Endodermal cell (in vitro differentiated cells): ENCODE results near the gene VPS13D. TPM values are rescaled to one million over a fixed set of nuclear protein-coding genes. Genes with fewer than 3 reads are reported as not detected.

Source experiments
- DNase-seq: peaks from one replicate; pipeline ENCODE4 v3.0.0-alpha.2; 2017
- H3K27ac ChIP-seq: 2 replicates; pipeline ENCODE4 v1.5.1; 2013; ENCODE audit warnings: mild to moderate bottlenecking, low read depth, low read length, moderate library complexity
- H3K27me3 ChIP-seq: 2 replicates; pipeline ENCODE4 v1.6.1; 2013; ENCODE audit warnings: mild to moderate bottlenecking, low read length, moderate library complexity; ENCODE audit not compliant: insufficient read depth, control insufficient read depth, poor library complexity, severe bottlenecking
- H3K36me3 ChIP-seq: 2 replicates; pipeline ENCODE4 v1.7.0; 2013; ENCODE audit warnings: mild to moderate bottlenecking, low read length, moderate library complexity; ENCODE audit not compliant: control insufficient read depth, insufficient read depth
- H3K4me1 ChIP-seq: one replicate; pipeline ENCODE4 v1.7.0; 2013; ENCODE audit warnings: low read length; ENCODE audit not compliant: control insufficient read depth, insufficient read depth
- H3K4me3 ChIP-seq: 2 replicates; pipeline ENCODE4 v1.5.1; 2013; ENCODE audit warnings: mild to moderate bottlenecking, low read length, moderate library complexity
- H3K9ac ChIP-seq: 2 replicates; pipeline ENCODE4 v1.6.1; 2013; ENCODE audit warnings: mild to moderate bottlenecking, low read length, moderate library complexity; ENCODE audit not compliant: poor library complexity, severe bottlenecking; ENCODE audit errors: extremely low read depth
- H3K9me3 ChIP-seq: 2 replicates; pipeline ENCODE4 v1.6.1; 2013; ENCODE audit warnings: mild to moderate bottlenecking, low read length, moderate library complexity; ENCODE audit not compliant: control insufficient read depth
- H3K27ac Mint-ChIP-seq: 2 replicates; pipeline ENCODE4 v1.8.0; 2020; ENCODE audit warnings: mixed read lengths
- H3K27me3 Mint-ChIP-seq: 2 replicates; pipeline ENCODE4 v1.8.0; 2021; ENCODE audit warnings: mild to moderate bottlenecking, mixed read lengths; ENCODE audit not compliant: insufficient read depth
- H3K36me3 Mint-ChIP-seq: 2 replicates; pipeline ENCODE4 v1.8.0; 2020; ENCODE audit warnings: low read depth, mixed read lengths
- H3K4me1 Mint-ChIP-seq: 2 replicates; pipeline ENCODE4 v1.8.0; 2020; ENCODE audit warnings: mixed read lengths
- H3K4me3 Mint-ChIP-seq: 2 replicates; pipeline ENCODE4 v1.8.0; 2020; ENCODE audit warnings: mild to moderate bottlenecking, moderate library complexity, mixed read lengths
- H3K9me3 Mint-ChIP-seq: 2 replicates; pipeline ENCODE4 v1.8.0; 2020; ENCODE audit warnings: mild to moderate bottlenecking, mixed read lengths
- WGBS, 2 experiments: methylation state at CpG; one replicate each; pipeline versions ENCODE4 v1.1.5 to v1.1.7; 2013; ENCODE audit warnings: missing lambda C conversion rate in 2 of 2, mixed read lengths in 1 of 2; ENCODE audit not compliant: insufficient coverage in 1 of 2, insufficient read length in 1 of 2; 5-methylcytosine and 5-hydroxymethylcytosine counted together
- total RNA-seq, 2 donors: library from RNA; stranded (reverse); fragmentation: NEBNext Ultra II Directional in 1 of 2; extraction: Animal tissue kit (Norgen Biotek cat#: 25700) in 1 of 2; gene quantifications; 2 replicates in 1 of 2; 3 replicates in 1 of 2; pipeline ENCODE4 v1.2.1, GENCODE V29; 2021
- TF ChIP-seq, protein P1 (sequence below): fragments of 200-600 bp; sonication (generic); conservative IDR thresholded peaks from 2 replicates; pipeline ENCODE4 v1.5.0; 2021; ENCODE audit warnings: antibody characterized with exemption, mild to moderate bottlenecking

The VPS13D gene
- total RNA-seq, 2 donors from 2014 or later, result 32.5 to 36.7 TPM

DNA sequence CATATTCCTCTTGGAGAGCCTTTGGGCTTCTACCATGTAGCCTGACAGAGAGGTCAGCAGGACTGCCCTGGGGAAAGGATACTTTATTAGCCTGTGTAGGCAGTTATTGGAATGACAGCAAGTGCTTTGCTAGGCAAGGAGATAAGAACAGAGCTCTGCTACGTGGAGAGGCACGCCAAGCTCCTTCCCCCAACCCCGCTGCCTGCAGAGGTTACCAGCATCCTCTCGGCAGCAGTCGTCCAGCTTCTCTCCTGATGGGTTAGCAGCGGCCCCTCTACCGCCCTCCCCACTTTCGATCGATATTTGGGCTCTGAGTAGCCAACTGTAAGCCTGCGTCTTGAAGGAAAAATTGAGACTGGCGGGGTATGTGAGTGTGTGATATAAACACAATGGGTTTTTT lies 265.9 kb downstream of the VPS13D start:
- H3K4me1 ChIP-seq, result no peaks in the 10 kb centered on the region
- no peak overlapping the region for H3K27ac ChIP-seq
- no peak overlapping the region for H3K4me3 ChIP-seq
- no peaks in the 10 kb centered on the region for H3K27me3 Mint-ChIP-seq
- H3K4me1 Mint-ChIP-seq, result peaks cover 12% of the 10 kb centered on the region
- 90 to 93% methylated on average over 5 to 11 of the region's 11 CpGs for WGBS, 2 experiments
- H3K9me3 ChIP-seq, result peaks cover 10% of the 10 kb centered on the region
- peaks cover 9% of the 10 kb centered on the region for H3K9me3 Mint-ChIP-seq
- TF ChIP-seq, protein P1, sequence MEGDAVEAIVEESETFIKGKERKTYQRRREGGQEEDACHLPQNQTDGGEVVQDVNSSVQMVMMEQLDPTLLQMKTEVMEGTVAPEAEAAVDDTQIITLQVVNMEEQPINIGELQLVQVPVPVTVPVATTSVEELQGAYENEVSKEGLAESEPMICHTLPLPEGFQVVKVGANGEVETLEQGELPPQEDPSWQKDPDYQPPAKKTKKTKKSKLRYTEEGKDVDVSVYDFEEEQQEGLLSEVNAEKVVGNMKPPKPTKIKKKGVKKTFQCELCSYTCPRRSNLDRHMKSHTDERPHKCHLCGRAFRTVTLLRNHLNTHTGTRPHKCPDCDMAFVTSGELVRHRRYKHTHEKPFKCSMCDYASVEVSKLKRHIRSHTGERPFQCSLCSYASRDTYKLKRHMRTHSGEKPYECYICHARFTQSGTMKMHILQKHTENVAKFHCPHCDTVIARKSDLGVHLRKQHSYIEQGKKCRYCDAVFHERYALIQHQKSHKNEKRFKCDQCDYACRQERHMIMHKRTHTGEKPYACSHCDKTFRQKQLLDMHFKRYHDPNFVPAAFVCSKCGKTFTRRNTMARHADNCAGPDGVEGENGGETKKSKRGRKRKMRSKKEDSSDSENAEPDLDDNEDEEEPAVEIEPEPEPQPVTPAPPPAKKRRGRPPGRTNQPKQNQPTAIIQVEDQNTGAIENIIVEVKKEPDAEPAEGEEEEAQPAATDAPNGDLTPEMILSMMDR, result no peak
- H3K4me3 Mint-ChIP-seq, result no peak overlapping the region
- peaks cover 26% of the 10 kb centered on the region for H3K36me3 Mint-ChIP-seq
- DNase-seq, result no peak
- no peaks in the 10 kb centered on the region for H3K27me3 ChIP-seq
- peaks cover 6% of the 10 kb centered on the region for H3K36me3 ChIP-seq
- H3K27ac Mint-ChIP-seq, result no peak overlapping the region
- H3K9ac ChIP-seq, result no peak overlapping the region

DNA sequence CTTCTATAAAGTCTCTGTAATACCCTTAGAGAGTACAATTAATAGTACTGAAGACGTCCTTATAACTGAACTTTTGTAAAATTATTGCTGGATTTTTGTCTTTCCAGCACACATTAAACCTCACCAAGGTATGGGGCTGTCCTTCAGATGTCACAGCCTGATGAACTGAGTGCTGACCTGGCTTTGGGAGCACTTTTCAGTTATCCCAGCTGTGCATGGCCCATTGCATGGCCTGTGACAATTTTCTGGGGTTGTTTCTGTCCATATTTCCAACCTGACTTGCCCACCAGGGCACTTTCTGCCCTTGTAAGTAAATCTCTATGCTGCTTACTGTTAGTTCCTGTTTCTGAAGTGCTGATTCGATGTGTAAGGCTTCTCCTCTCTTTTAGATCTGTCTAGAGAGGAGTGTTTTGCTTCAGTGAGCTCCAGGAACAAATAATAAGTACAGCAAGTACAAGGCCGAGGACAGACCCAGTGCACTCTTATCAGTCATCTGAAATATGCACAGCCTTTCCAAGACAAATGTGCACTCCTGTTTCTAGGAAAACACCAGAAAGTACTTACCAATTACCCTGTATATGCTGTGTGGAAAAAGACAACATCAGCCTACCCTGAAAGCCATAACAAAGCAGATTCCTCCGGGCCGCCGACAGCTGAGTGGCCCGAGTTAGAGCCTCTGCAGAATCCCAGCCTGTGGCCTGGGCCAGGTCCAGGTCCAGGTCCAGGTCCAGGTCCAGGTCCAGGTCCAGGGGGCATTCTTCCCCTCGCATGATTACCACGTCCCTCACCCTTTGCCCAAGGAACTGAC lies 266.5 kb downstream of the VPS13D start:
- no peak for DNase-seq
- no peak overlapping the region for H3K27ac Mint-ChIP-seq
- Histone ChIP-seq H3K9me3 (peaks cover 4% of the 10 kb centered on the region), H3K27me3 (no peaks in the 10 kb centered on the region), H3K9ac (no peak overlapping the region), H3K36me3 (peaks cover 6% of the 10 kb centered on the region), H3K4me3 (no peak overlapping the region), H3K4me1 (no peaks in the 10 kb centered on the region), H3K27ac (no peak overlapping the region)
- no peaks in the 10 kb centered on the region for H3K27me3 Mint-ChIP-seq
- TF ChIP-seq, protein P1, result no peak
- H3K4me3 Mint-ChIP-seq, result no peak overlapping the region
- H3K36me3 Mint-ChIP-seq, result peaks cover 20% of the 10 kb centered on the region
- H3K4me1 Mint-ChIP-seq, result peaks cover 12% of the 10 kb centered on the region
- peaks cover 4% of the 10 kb centered on the region for H3K9me3 Mint-ChIP-seq
- 91 to 100% methylated on average over 6 to 9 of the region's 9 CpGs for WGBS, 2 experiments

DNA sequence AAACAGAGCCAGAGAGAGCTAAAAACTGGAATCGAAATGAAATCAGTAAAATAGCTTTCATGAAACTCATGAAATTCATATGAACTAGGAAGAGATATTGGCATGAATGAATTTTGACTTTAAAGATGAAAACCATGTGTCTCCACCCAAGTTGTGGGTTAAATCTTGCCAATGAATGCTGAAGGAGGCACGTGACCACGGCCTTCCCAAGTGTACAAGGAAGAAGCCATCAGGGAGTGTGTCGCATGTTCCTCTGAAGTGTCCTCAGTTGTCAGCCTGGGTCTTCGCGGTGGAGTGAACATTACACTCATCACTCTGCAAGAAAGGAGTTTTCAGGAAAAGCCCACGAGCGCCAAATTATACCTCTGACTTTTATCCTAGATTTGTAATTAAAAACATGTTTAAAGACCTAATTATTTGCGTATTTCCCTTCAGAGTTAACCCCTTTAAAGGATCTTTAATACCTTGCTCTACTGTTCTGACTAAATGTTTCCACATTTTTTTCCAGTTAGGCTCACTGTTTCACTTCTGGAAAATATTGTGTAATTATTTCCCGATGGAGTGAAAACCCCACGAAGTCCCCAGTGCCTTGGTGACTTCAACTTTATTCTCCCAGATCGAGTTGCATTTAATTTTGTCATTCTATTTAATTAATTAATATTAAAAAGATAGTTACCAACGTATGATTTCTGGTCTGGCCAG lies 269.9 kb downstream of the VPS13D start:
- H3K4me1 ChIP-seq, result no peaks in the 10 kb centered on the region
- H3K27me3 ChIP-seq, result no peaks in the 10 kb centered on the region
- Mint-ChIP-seq H3K27ac (no peak overlapping the region), H3K4me1 (peaks cover 1% of the 10 kb centered on the region), H3K9me3 (no peaks in the 10 kb centered on the region), H3K4me3 (no peak overlapping the region), H3K36me3 (peaks cover 8% of the 10 kb centered on the region), H3K27me3 (no peaks in the 10 kb centered on the region)
- no peaks in the 10 kb centered on the region for H3K9me3 ChIP-seq
- TF ChIP-seq, protein P1, result no peak
- no peak overlapping the region for H3K9ac ChIP-seq
- H3K27ac ChIP-seq, result no peak overlapping the region
- peaks cover 6% of the 10 kb centered on the region for H3K36me3 ChIP-seq
- DNase-seq, result no peak
- H3K4me3 ChIP-seq, result no peak overlapping the region
- WGBS, 2 experiments, result 92 to 93% methylated on average over 9 to 12 of the region's 13 CpGs
